ENCODE measurements around the gene SNRPF.

DNA sequence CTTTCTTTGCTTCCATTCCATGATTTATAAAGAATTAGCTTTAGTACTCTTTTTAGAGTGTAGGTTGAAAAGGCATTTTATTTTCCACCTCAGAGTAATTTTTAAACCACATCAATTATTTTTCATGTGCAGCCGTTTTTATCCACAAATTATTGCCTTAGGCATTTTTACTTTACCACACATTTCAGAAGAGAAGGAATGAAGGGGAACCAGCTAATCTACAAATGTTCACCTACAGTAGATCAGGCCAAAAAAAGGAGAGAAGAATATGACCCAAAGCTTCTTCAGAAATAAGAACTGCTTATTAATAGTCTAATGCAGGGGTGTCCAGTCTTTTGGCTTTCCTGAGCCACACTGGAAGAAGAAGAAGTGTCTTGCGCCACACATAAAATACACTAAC is 48.3 kb upstream of the SNRPF start:
- TF ChIP-seq, protein P1, sequence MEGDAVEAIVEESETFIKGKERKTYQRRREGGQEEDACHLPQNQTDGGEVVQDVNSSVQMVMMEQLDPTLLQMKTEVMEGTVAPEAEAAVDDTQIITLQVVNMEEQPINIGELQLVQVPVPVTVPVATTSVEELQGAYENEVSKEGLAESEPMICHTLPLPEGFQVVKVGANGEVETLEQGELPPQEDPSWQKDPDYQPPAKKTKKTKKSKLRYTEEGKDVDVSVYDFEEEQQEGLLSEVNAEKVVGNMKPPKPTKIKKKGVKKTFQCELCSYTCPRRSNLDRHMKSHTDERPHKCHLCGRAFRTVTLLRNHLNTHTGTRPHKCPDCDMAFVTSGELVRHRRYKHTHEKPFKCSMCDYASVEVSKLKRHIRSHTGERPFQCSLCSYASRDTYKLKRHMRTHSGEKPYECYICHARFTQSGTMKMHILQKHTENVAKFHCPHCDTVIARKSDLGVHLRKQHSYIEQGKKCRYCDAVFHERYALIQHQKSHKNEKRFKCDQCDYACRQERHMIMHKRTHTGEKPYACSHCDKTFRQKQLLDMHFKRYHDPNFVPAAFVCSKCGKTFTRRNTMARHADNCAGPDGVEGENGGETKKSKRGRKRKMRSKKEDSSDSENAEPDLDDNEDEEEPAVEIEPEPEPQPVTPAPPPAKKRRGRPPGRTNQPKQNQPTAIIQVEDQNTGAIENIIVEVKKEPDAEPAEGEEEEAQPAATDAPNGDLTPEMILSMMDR (IDR thresholded peaks at IDR 0.05), result no peak
- no peak for TF ChIP-seq POLR2A (IDR thresholded peaks at IDR 0.05)

All from right lobe of liver (tissue), 4 donors.